GM18861 (cell line): ENCODE measurements around the gene BTN3A1.
"Not testable (repeated sequence)": the region's sequence is repeated elsewhere in the genome, so short reads cannot be mapped to it uniquely, and the experiment has no call there.

ENCODE experiments used
- ATAC-seq: cut with Tn5 transposase; IDR thresholded peaks from one replicate; pipeline ENCODE4 v1.9.1; 2021; ENCODE audit not compliant: unreplicated experiment

The BTN3A1 gene

GRCh38 chr6:26439151-26440125 is 37.4 kb downstream of the BTN3A1 start:
- ATAC-seq, result no peak

GRCh38 chr6:26440977-26441358 is 38.9 kb downstream of the BTN3A1 start:
- ATAC-seq, result no peak

- no peak for ATAC-seq
Measured at GRCh38 chr6:26441977-26442376, 39.9 kb downstream of the BTN3A1 start.

- peak; percentile 73 for ATAC-seq
Measured at GRCh38 chr6:26445934-26446667, 44.0 kb downstream of the BTN3A1 start.

GRCh38 chr6:26447257-26447656 is 45.2 kb downstream of the BTN3A1 start:
- ATAC-seq, result no peak

- no peak for ATAC-seq
Measured at GRCh38 chr6:26450240-26450639, 48.2 kb downstream of the BTN3A1 start.

- ATAC-seq, result no peak
Measured at GRCh38 chr6:26452631-26453235, 50.7 kb downstream of the BTN3A1 start.

- no peak for ATAC-seq
Measured at GRCh38 chr6:26454631-26455030, 52.6 kb downstream of the BTN3A1 start.

GRCh38 chr6:26455357-26455970 is 53.4 kb downstream of the BTN3A1 start:
- no peak for ATAC-seq

- peak; percentile 26 for ATAC-seq
Measured at GRCh38 chr6:26457264-26457805, 55.3 kb downstream of the BTN3A1 start.

- peak; percentile 93 for ATAC-seq
Measured at GRCh38 chr6:26457806-26458688, 56.0 kb downstream of the BTN3A1 start, which contains the start of gene BTN2A1. TSS of gene BTN2A1 (plus strand) at chr6:26457955. CDS start at chr6:26458637, 682 bp downstream.

GRCh38 chr6:26459023-26459810 is 57.1 kb downstream of the BTN3A1 start:
- ATAC-seq, result no peak

GRCh38 chr6:26461353-26461752 is 59.3 kb downstream of the BTN3A1 start:
- ATAC-seq, result not testable (repeated sequence)

- ATAC-seq, result no peak
Measured at GRCh38 chr6:26464014-26464413, 61.9 kb downstream of the BTN3A1 start.

- no peak for ATAC-seq
Measured at GRCh38 chr6:26464416-26465131, 62.5 kb downstream of the BTN3A1 start.
